SK-N-SH (cell line): Measurements from ENCODE around the gene ANKRD9.

Source experiments
- CTCF ChIP-seq: fragments of 200-600 bp; sonication (generic); IDR thresholded peaks from 2 replicates; pipeline ENCODE4 v1.6.1; 2017; ENCODE audit warnings: antibody characterized with exemption, mild to moderate bottlenecking, moderate library complexity
- POLR2AphosphoS5 ChIP-seq: IDR thresholded peaks from 2 replicates; pipeline ENCODE4 v1.6.1; 2012; ENCODE audit warnings: low read depth, low read length
- REST ChIP-seq: IDR thresholded peaks from 2 replicates; pipeline ENCODE4 v1.6.1; 2012; ENCODE audit warnings: mild to moderate bottlenecking, low read depth, low read length, moderate library complexity
- USF1 ChIP-seq: IDR thresholded peaks from 2 replicates; pipeline ENCODE4 v1.4.0; 2012; ENCODE audit warnings: low read depth, borderline replicate concordance
- YY1 ChIP-seq: IDR thresholded peaks from 2 replicates; pipeline ENCODE4 v1.4.0; 2012; ENCODE audit warnings: low read depth, mild to moderate bottlenecking

- TF ChIP-seq USF1 (no peak), CTCF (no peak), YY1 (no peak), REST (no peak), POLR2AphosphoS5 (no peak)
Measured at GRCh38 chr14:102473559-102473958, 36.0 kb downstream of the ANKRD9 start.
